ENCODE measurements around the gene SIRT5. TPM values are rescaled to one million over a fixed set of nuclear protein-coding genes. Genes with fewer than 3 reads are reported as not detected.

The SIRT5 gene
- total RNA-seq, 1 experiment from 2014 or later: 7.6 TPM

- Histone ChIP-seq H3K27me3 (replicated peaks; ENCODE audit: insufficient read depth, low read depth, low read length, poor library complexity) (no peaks in the 10 kb centered on the region), H3K27ac (ENCODE audit: low read depth, low read length, poor library complexity, severe bottlenecking) (no peak overlapping the region), H3K36me3 (ENCODE audit: insufficient read depth, low read length, poor library complexity, severe bottlenecking) (peaks cover 9% of the 10 kb centered on the region), H3K9me3 (ENCODE audit: low read depth, low read length, poor library complexity, severe bottlenecking) (no peaks in the 10 kb centered on the region), H3K4me1 (ENCODE audit: insufficient read depth, low read length, poor library complexity, severe bottlenecking) (peaks cover 3% of the 10 kb centered on the region), H3K4me3 (ENCODE audit: low read depth, low read length, poor library complexity, severe bottlenecking) (no peak overlapping the region)
- ChIA-PET POLR2A (ENCODE audit: low non-redundant PET) (no interaction called here), CTCF (no interaction called here)
- TF ChIP-seq CTCF (conservative IDR thresholded peaks at IDR 0.05; ENCODE audit: low read depth, low read length) (no peak), EZH2 (IDR thresholded peaks at IDR 0.05; ENCODE audit: borderline replicate concordance, low read depth, low read length, poor library complexity, severe bottlenecking) (no peak)
- BruUV-seq (replicated peaks): no TSS peak
- no peak for DNase-seq (ENCODE audit: low spot score)
- intact Hi-C loops (cut with micrococcal nuclease; ENCODE audit: unreplicated experiment): no loop called here
These were observed 80.1 kb downstream of the SIRT5 start for GRCh38 chr6:13654496-13654895.

GRCh38 chr6:13655700-13656099 is 81.3 kb downstream of the SIRT5 start:
- Histone ChIP-seq H3K9me3 (ENCODE audit: low read depth, low read length, poor library complexity, severe bottlenecking) (no peaks in the 10 kb centered on the region), H3K27me3 (replicated peaks; ENCODE audit: insufficient read depth, low read depth, low read length, poor library complexity) (no peaks in the 10 kb centered on the region), H3K4me1 (ENCODE audit: insufficient read depth, low read length, poor library complexity, severe bottlenecking) (peaks cover 3% of the 10 kb centered on the region), H3K27ac (ENCODE audit: low read depth, low read length, poor library complexity, severe bottlenecking) (no peak overlapping the region), H3K4me3 (ENCODE audit: low read depth, low read length, poor library complexity, severe bottlenecking) (no peak overlapping the region), H3K36me3 (ENCODE audit: insufficient read depth, low read length, poor library complexity, severe bottlenecking) (peaks cover 6% of the 10 kb centered on the region)
- no peak for TF ChIP-seq CTCF (conservative IDR thresholded peaks at IDR 0.05; ENCODE audit: low read depth, low read length)
- no peak for TF ChIP-seq EZH2 (IDR thresholded peaks at IDR 0.05; ENCODE audit: borderline replicate concordance, low read depth, low read length, poor library complexity, severe bottlenecking)
- DNase-seq (ENCODE audit: low spot score): no peak
- intact Hi-C loops (cut with micrococcal nuclease; ENCODE audit: unreplicated experiment): no loop called here
- CTCF ChIA-PET: no interaction called here
- POLR2A ChIA-PET (ENCODE audit: low non-redundant PET): no interaction called here
- BruUV-seq (replicated peaks): no TSS peak

- no peak for DNase-seq (ENCODE audit: low spot score)
- ChIA-PET CTCF (no interaction called here), POLR2A (ENCODE audit: low non-redundant PET) (no interaction called here)
- Histone ChIP-seq H3K27ac (ENCODE audit: low read depth, low read length, poor library complexity, severe bottlenecking) (no peak overlapping the region), H3K27me3 (replicated peaks; ENCODE audit: insufficient read depth, low read depth, low read length, poor library complexity) (no peaks in the 10 kb centered on the region), H3K9me3 (ENCODE audit: low read depth, low read length, poor library complexity, severe bottlenecking) (no peaks in the 10 kb centered on the region), H3K4me1 (ENCODE audit: insufficient read depth, low read length, poor library complexity, severe bottlenecking) (no peaks in the 10 kb centered on the region), H3K36me3 (ENCODE audit: insufficient read depth, low read length, poor library complexity, severe bottlenecking) (no peaks in the 10 kb centered on the region), H3K4me3 (ENCODE audit: low read depth, low read length, poor library complexity, severe bottlenecking) (no peak overlapping the region)
- no TSS peak for BruUV-seq (replicated peaks)
- TF ChIP-seq CTCF (conservative IDR thresholded peaks at IDR 0.05; ENCODE audit: low read depth, low read length) (no peak), EZH2 (IDR thresholded peaks at IDR 0.05; ENCODE audit: borderline replicate concordance, low read depth, low read length, poor library complexity, severe bottlenecking) (no peak)
- intact Hi-C loops (cut with micrococcal nuclease; ENCODE audit: unreplicated experiment): no loop called here
These were observed 85.9 kb downstream of the SIRT5 start for GRCh38 chr6:13660273-13660672.
